Hepatocyte (in vitro differentiated cells): ENCODE data around the gene GPR149.

Source experiments
- CTCF ChIP-seq: fragments of 200-600 bp; sonication (generic); IDR thresholded peaks from 2 replicates; pipeline ENCODE4 v1.5.1; 2016; ENCODE audit warnings: antibody characterized with exemption, mild to moderate bottlenecking; ENCODE audit not compliant: poor library complexity
- EZH2phosphoT487 ChIP-seq: fragments of 200-600 bp; sonication (generic); IDR thresholded peaks from one replicate; pipeline ENCODE4 v1.6.1; 2018; ENCODE audit warnings: antibody characterized with exemption, mild to moderate bottlenecking, low read depth, moderate library complexity; ENCODE audit not compliant: unreplicated experiment, severe bottlenecking

GRCh38 chr3:154458560-154458959, 28.6 kb upstream of the GPR149 start:
- no peak for TF ChIP-seq CTCF
- no peak for TF ChIP-seq EZH2phosphoT487
